H1 (cell line): Measurements from ENCODE around the gene OR9K2. TPM values are rescaled to one million over a fixed set of nuclear protein-coding genes. Genes with fewer than 3 reads are reported as not detected.

ENCODE experiments used
- CTCF ChIA-PET: fragments of 300-600 bp; sonication (Branson Sonifier 250); formaldehyde crosslinking; loops from one replicate; lab custom pipeline; 2021; ENCODE audit not compliant: partially characterized antibody; lab: Charles Lee
- POLR2A ChIA-PET: fragments of 300-600 bp; sonication (Branson Sonifier 250); formaldehyde crosslinking; loops from one replicate; lab custom pipeline; 2021; ENCODE audit warnings: inconsistent platforms; ENCODE audit not compliant: partially characterized antibody; lab: Charles Lee
- DNase-seq, 2 experiments: peaks; one replicate each; pipeline versions ENCODE4 v3.0.0 to v3.0.0-alpha.2; 2010 to 2022; ENCODE audit warnings: low spot score in 2 of 2, low read depth in 1 of 2, mixed read lengths in 1 of 2
- FAIRE-seq: peaks from 2 replicates; lab custom pipeline; 2011; peaks lifted over from hg19 to GRCh38; lab: Jason Lieb, UNC
- H2AFZ ChIP-seq: 2 replicates; pipeline ENCODE4 v1.8.1; 2012; ENCODE audit warnings: low read length, inconsistent platforms
- H2AK5ac ChIP-seq: 2 replicates; pipeline ENCODE4 v1.6.1; 2013; ENCODE audit warnings: low read depth, low read length
- H2BK120ac ChIP-seq: replicated peaks from 2 replicates; pipeline ENCODE3; 2013; ENCODE audit warnings: low read depth, low read length, inconsistent platforms
- H2BK12ac ChIP-seq: 2 replicates; pipeline ENCODE4 v1.6.1; 2013; ENCODE audit warnings: low read depth, low read length
- H2BK15ac ChIP-seq: 2 replicates; pipeline ENCODE4 v1.6.1; 2013; ENCODE audit warnings: low read length
- H2BK20ac ChIP-seq: 2 replicates; pipeline ENCODE4 v1.6.1; 2013; ENCODE audit warnings: low read length
- H2BK5ac ChIP-seq: 2 replicates; pipeline ENCODE4 v1.6.1; 2013; ENCODE audit warnings: low read depth, low read length
- H3K14ac ChIP-seq: 2 replicates; pipeline ENCODE4 v1.6.1; 2013; ENCODE audit warnings: inconsistent platforms; ENCODE audit not compliant: insufficient read length
- H3K18ac ChIP-seq: 2 replicates; pipeline ENCODE4 v1.6.1; 2013; ENCODE audit warnings: low read length; ENCODE audit errors: extremely low read depth
- H3K23ac ChIP-seq: 2 replicates; pipeline ENCODE4 v1.6.1; 2013; ENCODE audit warnings: inconsistent platforms; ENCODE audit not compliant: insufficient read length
- H3K23me2 ChIP-seq: 2 replicates; pipeline ENCODE4 v1.6.1; 2013; ENCODE audit warnings: low read depth, low read length
- H3K27ac ChIP-seq: 2 replicates; pipeline ENCODE4 v1.6.1; 2011; ENCODE audit warnings: low read depth, low read length, inconsistent platforms
- H3K27me3 ChIP-seq, 4 experiments: replicated peaks in 1 of 4; 1 replicate in 1 of 4; 2 replicates in 3 of 4; pipeline versions ENCODE4 v1.6.1 to v1.8.1; 2011 to 2013; ENCODE audit warnings: low read length in 3 of 4, mild to moderate bottlenecking in 3 of 4, inconsistent platforms in 2 of 4, mixed read lengths in 2 of 4, moderate library complexity in 1 of 4; ENCODE audit not compliant: control insufficient read depth in 3 of 4, insufficient read depth in 3 of 4; ENCODE audit errors: extremely low read depth in 1 of 4
- H3K36me3 ChIP-seq, 4 experiments: 2 replicates each; pipeline versions ENCODE4 v1.6.1 to v1.8.1; 2011 to 2013; ENCODE audit warnings: mild to moderate bottlenecking in 4 of 4, low read length in 3 of 4, moderate library complexity in 2 of 4, control low read depth in 1 of 4, inconsistent platforms in 1 of 4; ENCODE audit not compliant: insufficient read depth in 4 of 4, control insufficient read depth in 2 of 4
- H3K4ac ChIP-seq: replicated peaks from 2 replicates; pipeline ENCODE3; 2013; ENCODE audit warnings: low read length, low read depth, mixed read lengths, inconsistent platforms; ENCODE audit not compliant: insufficient read length
- H3K4me1 ChIP-seq, 4 experiments: replicated peaks in 1 of 4; 1 replicate in 1 of 4; 2 replicates in 3 of 4; pipeline versions ENCODE4 v1.6.1 to v1.8.1; 2011 to 2013; ENCODE audit warnings: low read length in 3 of 4, inconsistent platforms in 2 of 4, mixed read lengths in 1 of 4; ENCODE audit not compliant: insufficient read depth in 4 of 4, control insufficient read depth in 3 of 4
- H3K4me2 ChIP-seq, 2 experiments: 2 replicates each; pipeline versions ENCODE4 v1.6.1 to v1.8.1; 2011 to 2013; ENCODE audit warnings: low read depth in 2 of 2, low read length in 2 of 2, control low read depth in 1 of 2, inconsistent platforms in 1 of 2, mild to moderate bottlenecking in 1 of 2; ENCODE audit not compliant: insufficient read depth in 1 of 2
- H3K4me3 ChIP-seq, 4 experiments: fragments of 200-600, 300-600 bp in 1 of 4; sonication (generic), shearing (Covaris generic), sonication (Bioruptor Twin) in 1 of 4; 2 replicates each; pipeline versions ENCODE4 v1.5.1 to v1.8.1; 2011 to 2016; ENCODE audit warnings: low read length in 4 of 4, low read depth in 3 of 4, control low read depth in 2 of 4, inconsistent platforms in 2 of 4, mild to moderate bottlenecking in 2 of 4, mixed read lengths in 1 of 4, moderate library complexity in 1 of 4; ENCODE audit not compliant: insufficient read depth in 2 of 4; ENCODE audit errors: extremely low read depth in 1 of 4
- H3K56ac ChIP-seq: replicated peaks from 2 replicates; pipeline ENCODE3; 2013; ENCODE audit warnings: low read depth, mild to moderate bottlenecking, mixed read lengths, low read length, inconsistent platforms; ENCODE audit not compliant: insufficient read length
- H3K79me1 ChIP-seq: 2 replicates; pipeline ENCODE4 v1.6.1; 2013; ENCODE audit warnings: low read depth, low read length, control low read depth
- H3K79me2 ChIP-seq, 2 experiments: 2 replicates each; pipeline versions ENCODE4 v1.6.1 to v1.8.1; 2012 to 2013; ENCODE audit warnings: low read length in 2 of 2, mild to moderate bottlenecking in 2 of 2, inconsistent platforms in 1 of 2; ENCODE audit not compliant: insufficient read depth in 2 of 2, control insufficient read depth in 1 of 2
- H3K9ac ChIP-seq, 4 experiments: replicated peaks in 1 of 4; 1 replicate in 1 of 4; 2 replicates in 3 of 4; pipeline versions ENCODE4 v1.6.1 to v1.8.1; 2011 to 2013; ENCODE audit warnings: low read depth in 3 of 4, low read length in 3 of 4, control low read depth in 2 of 4, mild to moderate bottlenecking in 2 of 4, moderate library complexity in 2 of 4, inconsistent platforms in 1 of 4; ENCODE audit errors: extremely low read depth in 1 of 4
- H3K9me3 ChIP-seq, 2 experiments: 2 replicates each; pipeline versions ENCODE4 v1.6.1 to v1.8.1; 2012 to 2013; ENCODE audit warnings: mild to moderate bottlenecking in 2 of 2, moderate library complexity in 2 of 2, control low read depth in 1 of 2, inconsistent platforms in 1 of 2, low read depth in 1 of 2, low read length in 1 of 2, mixed read lengths in 1 of 2; ENCODE audit not compliant: insufficient read depth in 2 of 2
- H4K20me1 ChIP-seq, 2 experiments: replicated peaks in 1 of 2; 2 replicates each; pipeline versions ENCODE3 to v1.8.1; 2011 to 2013; ENCODE audit warnings: inconsistent platforms in 2 of 2, low read length in 2 of 2, mild to moderate bottlenecking in 1 of 2; ENCODE audit not compliant: insufficient read depth in 2 of 2, control insufficient read depth in 1 of 2
- H4K5ac ChIP-seq: 2 replicates; pipeline ENCODE4 v1.6.1; 2013; ENCODE audit warnings: low read length, low read depth, mixed read lengths, inconsistent platforms; ENCODE audit not compliant: insufficient read length
- H4K8ac ChIP-seq: 2 replicates; pipeline ENCODE4 v1.8.0; 2013; ENCODE audit warnings: mild to moderate bottlenecking, moderate library complexity, low read length, inconsistent platforms; ENCODE audit not compliant: insufficient read depth; ENCODE audit errors: extremely low read depth
- H4K91ac ChIP-seq: replicated peaks from 2 replicates; pipeline ENCODE3; 2013; ENCODE audit warnings: low read length, mixed read lengths, inconsistent platforms; ENCODE audit not compliant: insufficient read length
- CBX8 ChIP-seq: fragments of 300-800, 300-1000 bp; sonication (generic); IDR thresholded peaks from 2 replicates; pipeline ENCODE4 v1.7.1; 2016; ENCODE audit warnings: low read depth, low read length, borderline replicate concordance
- EP300 ChIP-seq, 2 experiments: IDR thresholded peaks; 1 replicate in 1 of 2; 2 replicates in 1 of 2; pipeline ENCODE4 v1.6.1; 2011 to 2012; ENCODE audit warnings: low read depth in 2 of 2, low read length in 2 of 2, mild to moderate bottlenecking in 2 of 2, borderline replicate concordance in 1 of 2, inconsistent platforms in 1 of 2, moderate library complexity in 1 of 2
- JUN ChIP-seq: IDR thresholded peaks from 2 replicates; pipeline ENCODE4 v1.6.1; 2011; ENCODE audit warnings: low read depth, mild to moderate bottlenecking, improper control_type of control experiment, low read length
- KDM4A ChIP-seq: IDR thresholded peaks from one replicate; pipeline ENCODE4 v1.7.1; 2012; ENCODE audit warnings: low read depth, mild to moderate bottlenecking, moderate library complexity, low read length, inconsistent platforms; ENCODE audit not compliant: severe bottlenecking
- TBP ChIP-seq: IDR thresholded peaks from 2 replicates; pipeline ENCODE4 v1.6.1; 2011; ENCODE audit warnings: low read depth, low read length, improper control_type of control experiment
- WGBS, 2 experiments: shearing (Covaris generic) in 1 of 2; methylation state at CpG; one replicate each; pipeline versions ENCODE4 v1.1.6 to v1.1.7; 2013 to 2015; ENCODE audit warnings: low lambda C conversion rate in 2 of 2, mixed read lengths in 2 of 2, inconsistent platforms in 1 of 2, low coverage in 1 of 2, missing lambda C conversion rate in 1 of 2; ENCODE audit not compliant: insufficient replicate concordance in 2 of 2, insufficient coverage in 1 of 2, insufficient read length in 1 of 2; ENCODE audit errors: extremely low coverage in 1 of 2, missing lambda C conversion rate in 1 of 2; 5-methylcytosine and 5-hydroxymethylcytosine counted together
- polyA plus RNA-seq, 7 experiments: library from polyadenylated mRNA; depleted of rRNA in 3 of 7; stranded (reverse) in 5 of 7; unstranded in 2 of 7; fragments of >200 nt in 5 of 7; fragments of 200-250 nt in 2 of 7; gene quantifications; 1 replicate in 5 of 7; 2 replicates in 1 of 7; 4 replicates in 1 of 7; pipeline versions ENCODE4 v1.2.1 to v1.2.3, GENCODE V29; 2011 to 2013; ENCODE audit warnings: missing spikeins in 2 of 7, mixed read lengths in 2 of 7
- total RNA-seq: library from RNA; stranded (reverse); fragmentation: NEBNext Ultra II Directional; extraction: Animal tissue kit (Norgen Biotek cat#: 25700); gene quantifications from 2 replicates; pipeline ENCODE4 v1.2.1, GENCODE V29; 2021

OR9K2 gene
- total and polyA plus RNA-seq, 2 of the 8 experiments (the other 6 are each of a cell fraction or from before 2014, with no cell fraction given): not detected

- H3K23ac ChIP-seq: no peak overlapping the region
- DNase-seq (no peak), FAIRE-seq (no peak)
- no peaks in the 10 kb centered on the region for H3K9me3 ChIP-seq
- H3K14ac ChIP-seq: no peak overlapping the region
- H3K27ac ChIP-seq: no peak overlapping the region
- no peak overlapping the region for H2AFZ ChIP-seq
- H2BK120ac ChIP-seq: no peak overlapping the region
- H3K79me2 ChIP-seq: no peaks in the 10 kb centered on the region
- TF ChIP-seq JUN (no peak), KDM4A (no peak), CBX8 (no peak), EP300 (IDR thresholded peaks at IDR 0.05; ENCODE audit: borderline replicate concordance in 1 of 2, low read depth in 2 of 2, low read length in 2 of 2) (no peak), TBP (no peak)
- no peak overlapping the region for H3K9ac ChIP-seq
- no peak overlapping the region for H4K8ac ChIP-seq
- no peak overlapping the region for H4K91ac ChIP-seq
- H2BK15ac ChIP-seq: no peak overlapping the region
- no peaks in the 10 kb centered on the region for H3K27me3 ChIP-seq
- H3K4ac ChIP-seq: no peak overlapping the region
- no peaks in the 10 kb centered on the region for H3K36me3 ChIP-seq
- no peak overlapping the region for H4K5ac ChIP-seq
- no peaks in the 10 kb centered on the region for H3K4me1 ChIP-seq
- WGBS, 2 experiments: 92% methylated on average over 3 of the region's 3 CpGs; no CpG with 5 or more reads in 1 of the 2 experiments
- no peak overlapping the region for H3K4me3 ChIP-seq
- no peak overlapping the region for H3K18ac ChIP-seq
- POLR2A ChIA-PET: no interaction called here
- no peaks in the 10 kb centered on the region for H3K79me1 ChIP-seq
- H3K4me2 ChIP-seq: no peak overlapping the region
- no peaks in the 10 kb centered on the region for H4K20me1 ChIP-seq
- H3K56ac ChIP-seq: no peak overlapping the region
- CTCF ChIA-PET: interaction anchor here (1.5 to 2.2 kb wide), 3 partner anchors 14 to 50 kb away, joined by 3 to 7 read pairs (median 4); no protein-coding TSS in a partner anchor
- H3K23me2 ChIP-seq: no peaks in the 10 kb centered on the region
- H2BK5ac ChIP-seq: no peak overlapping the region
- no peak overlapping the region for H2BK12ac ChIP-seq
- no peak overlapping the region for H2BK20ac ChIP-seq
- H2AK5ac ChIP-seq: no peak overlapping the region
Measured at GRCh38 chr12:55092579-55092978, 33.6 kb upstream of the OR9K2 start.
